GM12864 (cell line): ENCODE results near the gene CLCF1.

Experiments used
- DNase-seq: peaks from one replicate; pipeline ENCODE4 v3.0.0-alpha.2; 2011; ENCODE audit warnings: low read depth
- H3K4me3 ChIP-seq: 2 replicates; pipeline ENCODE4 v1.5.1; 2011; ENCODE audit warnings: mild to moderate bottlenecking, low read depth, low read length, control low read depth
- CTCF ChIP-seq: IDR thresholded peaks from 2 replicates; pipeline ENCODE4 v1.5.1; 2011; ENCODE audit warnings: low read depth, mild to moderate bottlenecking, moderate library complexity, low read length, control low read depth, inconsistent platforms; ENCODE audit errors: missing control alignments

Gene CLCF1

GRCh38 chr11:67366961-67367760, 6.2 kb downstream of the CLCF1 start:
- H3K4me3 ChIP-seq, result no peak overlapping the region
- no peak for DNase-seq
- TF ChIP-seq CTCF, result no peak

GRCh38 chr11:67366546-67366945, 6.9 kb downstream of the CLCF1 start:
- no peak for DNase-seq
- no peak overlapping the region for H3K4me3 ChIP-seq
- TF ChIP-seq CTCF, result no peak

- DNase-seq, result no peak
- H3K4me3 ChIP-seq, result no peak overlapping the region
- TF ChIP-seq CTCF, result no peak
These were observed 7.5 kb downstream of the CLCF1 start for GRCh38 chr11:67365736-67366444.

GRCh38 chr11:67364783-67365722, 8.3 kb downstream of the CLCF1 start:
- TF ChIP-seq CTCF, result no peak
- H3K4me3 ChIP-seq, result no peak overlapping the region
- no peak for DNase-seq

GRCh38 chr11:67364169-67364568, 9.2 kb downstream of the CLCF1 start:
- H3K4me3 ChIP-seq, result no peak overlapping the region
- no peak for DNase-seq
- TF ChIP-seq CTCF, result no peak

- no peak overlapping the region for H3K4me3 ChIP-seq
- no peak for DNase-seq
- no peak for TF ChIP-seq CTCF
These were observed 15.3 kb downstream of the CLCF1 start for GRCh38 chr11:67357831-67358670.
